Osteocyte (in vitro differentiated cells): ENCODE results near the gene MRPL10. TPM values are rescaled to one million over a fixed set of nuclear protein-coding genes. Genes with fewer than 3 reads are reported as not detected.

Experiments
- DNase-seq: peaks from one replicate; pipeline ENCODE4 v3.0.0; 2021; ENCODE audit warnings: mixed read lengths; ENCODE audit not compliant: unreplicated experiment; ENCODE audit errors: extremely low spot score
- H3K27ac Mint-ChIP-seq: one replicate; pipeline ENCODE4 v1.8.0; 2021; ENCODE audit warnings: mild to moderate bottlenecking, mixed read lengths; ENCODE audit not compliant: unreplicated experiment
- H3K27me3 Mint-ChIP-seq: one replicate; pipeline ENCODE4 v1.8.0; 2021; ENCODE audit warnings: mixed read lengths; ENCODE audit not compliant: unreplicated experiment
- H3K36me3 Mint-ChIP-seq: one replicate; pipeline ENCODE4 v1.8.0; 2021; ENCODE audit warnings: mixed read lengths; ENCODE audit not compliant: unreplicated experiment
- H3K4me1 Mint-ChIP-seq: one replicate; pipeline ENCODE4 v1.8.0; 2021; ENCODE audit warnings: mixed read lengths; ENCODE audit not compliant: unreplicated experiment
- H3K4me3 Mint-ChIP-seq: one replicate; pipeline ENCODE4 v1.8.0; 2021; ENCODE audit warnings: mild to moderate bottlenecking, moderate library complexity, mixed read lengths; ENCODE audit not compliant: unreplicated experiment
- H3K9me3 Mint-ChIP-seq: one replicate; pipeline ENCODE4 v1.8.0; 2021; ENCODE audit warnings: mixed read lengths; ENCODE audit not compliant: unreplicated experiment
- total RNA-seq: library from RNA; stranded (reverse); gene quantifications from 2 replicates; pipeline ENCODE4 v1.2.1, GENCODE V29; 2021
- TF ChIP-seq, protein P1 (sequence below): fragments of 200-600 bp; sonication (generic); IDR thresholded peaks from 2 replicates; pipeline ENCODE4 v1.5.0; 2021; ENCODE audit warnings: antibody characterized with exemption, mild to moderate bottlenecking, moderate library complexity

MRPL10 gene
- total RNA-seq, 1 donor from 2014 or later, result 41.8 TPM

DNA sequence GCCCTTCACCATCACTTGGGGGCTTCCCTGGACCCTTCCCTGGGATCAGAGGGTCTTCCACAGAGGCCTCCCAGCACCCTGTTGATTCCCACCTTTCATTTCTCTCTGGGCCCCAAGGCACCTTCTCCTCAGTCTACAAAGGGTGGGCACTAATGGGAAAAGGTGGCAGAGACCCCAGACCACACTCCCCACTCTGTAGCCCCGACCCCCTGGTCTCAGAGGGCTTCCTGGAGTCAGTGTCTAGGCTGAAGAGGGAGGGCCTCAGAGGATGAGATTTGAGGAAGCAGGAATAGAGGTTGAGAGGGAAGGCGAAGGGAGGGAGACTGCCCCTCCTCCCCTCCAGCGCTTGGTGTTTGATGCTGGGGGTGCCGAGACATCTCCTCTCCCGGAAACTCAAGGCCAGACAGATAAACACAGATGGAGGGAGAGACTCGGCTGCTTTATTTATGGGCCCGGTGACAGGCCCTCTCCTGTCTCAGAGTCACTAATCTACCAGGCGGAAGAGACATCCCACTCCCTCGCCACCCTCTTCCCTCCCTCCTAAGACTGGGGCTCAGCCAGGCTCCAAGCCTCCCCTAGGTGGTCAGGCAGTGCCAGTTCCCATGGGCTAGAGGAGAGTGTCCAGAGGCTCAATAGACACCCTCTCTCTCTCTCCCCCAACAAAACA lies 46.2 kb upstream of the MRPL10 start:
- Mint-ChIP-seq H3K9me3 (no peaks in the 10 kb centered on the region), H3K27ac (no peak overlapping the region), H3K4me3 (no peak overlapping the region), H3K36me3 (no peaks in the 10 kb centered on the region), H3K4me1 (peaks cover 38% of the 10 kb centered on the region), H3K27me3 (peaks cover 19% of the 10 kb centered on the region)
- DNase-seq, result no peak
- TF ChIP-seq, protein P1, sequence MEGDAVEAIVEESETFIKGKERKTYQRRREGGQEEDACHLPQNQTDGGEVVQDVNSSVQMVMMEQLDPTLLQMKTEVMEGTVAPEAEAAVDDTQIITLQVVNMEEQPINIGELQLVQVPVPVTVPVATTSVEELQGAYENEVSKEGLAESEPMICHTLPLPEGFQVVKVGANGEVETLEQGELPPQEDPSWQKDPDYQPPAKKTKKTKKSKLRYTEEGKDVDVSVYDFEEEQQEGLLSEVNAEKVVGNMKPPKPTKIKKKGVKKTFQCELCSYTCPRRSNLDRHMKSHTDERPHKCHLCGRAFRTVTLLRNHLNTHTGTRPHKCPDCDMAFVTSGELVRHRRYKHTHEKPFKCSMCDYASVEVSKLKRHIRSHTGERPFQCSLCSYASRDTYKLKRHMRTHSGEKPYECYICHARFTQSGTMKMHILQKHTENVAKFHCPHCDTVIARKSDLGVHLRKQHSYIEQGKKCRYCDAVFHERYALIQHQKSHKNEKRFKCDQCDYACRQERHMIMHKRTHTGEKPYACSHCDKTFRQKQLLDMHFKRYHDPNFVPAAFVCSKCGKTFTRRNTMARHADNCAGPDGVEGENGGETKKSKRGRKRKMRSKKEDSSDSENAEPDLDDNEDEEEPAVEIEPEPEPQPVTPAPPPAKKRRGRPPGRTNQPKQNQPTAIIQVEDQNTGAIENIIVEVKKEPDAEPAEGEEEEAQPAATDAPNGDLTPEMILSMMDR, result no peak

DNA sequence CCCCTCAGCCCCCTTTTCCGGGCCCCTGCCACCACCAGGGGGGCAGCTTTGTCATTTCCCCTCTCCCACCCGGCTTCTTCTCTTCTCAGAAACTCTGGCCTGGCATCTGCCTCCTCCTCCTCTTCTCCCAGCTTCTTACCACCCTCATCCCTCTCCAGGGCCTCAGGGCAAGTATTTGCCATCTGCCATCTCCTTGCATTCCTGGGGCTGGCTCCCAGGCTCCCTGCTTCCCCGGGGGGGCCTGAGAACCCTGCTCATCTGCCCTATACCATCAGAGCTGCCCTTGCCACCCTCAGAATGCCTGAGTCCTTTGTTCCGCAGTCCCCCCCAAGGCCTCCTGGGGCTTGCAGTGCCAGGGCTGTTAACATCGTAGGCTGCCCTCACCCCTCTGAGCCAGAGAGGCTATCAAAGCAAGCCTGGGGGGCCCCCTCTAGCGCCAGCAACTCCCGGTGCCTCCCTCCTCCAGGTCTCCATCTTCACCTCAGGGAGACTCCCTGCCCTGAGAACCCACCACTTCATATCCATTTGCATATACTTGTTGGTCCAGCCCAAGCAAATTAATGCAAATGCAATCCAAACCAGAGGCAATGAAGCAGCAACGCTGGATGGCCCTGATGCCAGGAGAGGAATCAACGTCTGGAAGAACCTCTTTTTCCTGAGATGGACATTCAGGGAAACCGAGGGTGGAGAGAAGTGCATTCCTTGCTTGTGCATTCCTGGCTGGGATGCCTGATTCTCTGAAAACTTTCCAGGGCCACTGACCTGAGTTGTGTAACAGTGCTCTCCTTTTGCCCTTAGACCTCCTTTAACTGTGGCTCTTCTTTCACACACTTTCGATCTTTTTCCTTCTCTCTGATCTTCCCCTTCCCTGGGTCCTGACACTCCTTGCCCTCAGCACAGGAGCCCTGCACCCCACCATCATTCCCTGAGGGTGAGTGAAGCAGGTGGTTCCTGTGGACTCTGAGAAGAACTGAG lies 44.0 kb upstream of the MRPL10 start:
- H3K4me1 Mint-ChIP-seq, result peaks cover 40% of the 10 kb centered on the region
- peak overlapping the region; percentile 43 for H3K27ac Mint-ChIP-seq
- DNase-seq, result no peak
- H3K36me3 Mint-ChIP-seq, result no peaks in the 10 kb centered on the region
- peaks cover 30% of the 10 kb centered on the region for H3K27me3 Mint-ChIP-seq
- TF ChIP-seq, protein P1, result no peak
- H3K9me3 Mint-ChIP-seq, result no peaks in the 10 kb centered on the region
- no peak overlapping the region for H3K4me3 Mint-ChIP-seq

DNA sequence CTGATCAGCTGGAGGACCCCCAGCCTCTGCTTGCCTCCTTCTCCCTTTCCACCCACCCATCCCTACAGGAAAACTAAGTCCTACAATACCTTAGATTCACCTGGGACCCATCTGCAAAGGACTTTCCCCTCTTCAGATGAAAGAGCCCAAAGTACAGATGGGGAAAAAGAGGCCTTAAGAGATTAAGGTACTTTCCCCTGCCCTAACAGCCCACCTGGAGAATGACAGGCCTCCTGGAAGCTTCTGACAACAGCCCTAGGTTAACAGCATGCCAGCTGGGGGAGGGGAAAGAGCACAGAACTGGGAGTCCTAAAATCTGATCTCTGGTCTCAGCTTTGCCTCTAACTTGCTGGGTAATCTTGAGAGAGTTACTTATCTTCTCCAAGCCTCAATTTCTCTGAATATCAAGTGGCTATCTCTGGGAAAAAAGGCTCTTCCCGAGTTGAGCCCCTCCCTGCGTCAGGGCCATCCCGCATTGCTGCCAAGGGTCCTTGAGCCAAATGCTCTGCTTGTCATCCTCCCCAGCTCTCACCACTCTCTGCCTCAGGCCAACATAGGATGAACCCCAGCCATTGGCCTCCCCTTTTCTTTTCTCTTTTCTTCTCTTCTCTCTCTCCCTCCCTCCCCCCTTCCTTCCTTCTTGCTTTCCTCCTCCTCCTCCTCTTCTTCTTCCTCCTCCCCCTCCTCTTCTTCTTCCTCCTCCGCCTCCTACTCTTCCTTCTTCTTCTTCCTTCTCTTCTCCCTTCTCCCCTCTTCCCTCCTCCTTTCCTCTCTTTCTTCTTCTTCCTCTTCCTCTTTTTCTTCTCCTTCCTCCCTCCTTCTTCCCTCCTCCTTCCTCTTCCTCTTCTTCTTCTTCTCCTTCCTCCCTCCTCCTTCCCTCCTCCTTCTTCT lies 42.1 kb upstream of the MRPL10 start:
- no peak overlapping the region for H3K4me3 Mint-ChIP-seq
- TF ChIP-seq, protein P1, result no peak
- no peaks in the 10 kb centered on the region for H3K36me3 Mint-ChIP-seq
- no peak for DNase-seq
- H3K4me1 Mint-ChIP-seq, result peaks cover 40% of the 10 kb centered on the region
- H3K9me3 Mint-ChIP-seq, result no peaks in the 10 kb centered on the region
- H3K27me3 Mint-ChIP-seq, result peaks cover 36% of the 10 kb centered on the region
- no peak overlapping the region for H3K27ac Mint-ChIP-seq

DNA sequence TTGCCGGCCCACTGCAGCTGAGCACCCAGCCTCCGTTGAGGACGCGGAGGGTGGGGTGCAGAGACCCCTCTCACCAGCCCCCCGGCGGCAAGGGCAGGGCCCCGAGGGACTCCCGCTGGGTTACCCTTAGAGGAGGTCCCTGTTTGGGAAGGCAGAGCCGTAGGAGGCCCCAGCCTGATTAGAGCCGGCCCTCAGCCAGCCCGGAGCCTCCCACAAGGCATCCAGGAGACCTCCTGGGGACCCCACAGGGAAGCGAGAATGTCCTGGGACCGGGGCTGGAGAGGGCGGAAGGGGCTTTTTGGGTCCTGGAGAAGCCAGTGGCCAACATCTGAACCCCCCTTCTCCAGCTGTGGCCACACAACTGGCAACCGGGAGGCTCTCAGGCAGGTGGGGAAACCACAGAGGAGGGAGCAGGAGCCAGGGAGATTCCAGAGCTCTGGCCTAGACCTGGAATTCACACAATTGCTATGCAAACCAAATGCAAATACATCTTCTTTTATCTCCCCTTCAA lies 41.4 kb upstream of the MRPL10 start:
- no peak overlapping the region for H3K27ac Mint-ChIP-seq
- peaks cover 32% of the 10 kb centered on the region for H3K27me3 Mint-ChIP-seq
- TF ChIP-seq, protein P1, result no peak
- no peak for DNase-seq
- H3K36me3 Mint-ChIP-seq, result no peaks in the 10 kb centered on the region
- no peak overlapping the region for H3K4me3 Mint-ChIP-seq
- peaks cover 35% of the 10 kb centered on the region for H3K4me1 Mint-ChIP-seq
- no peaks in the 10 kb centered on the region for H3K9me3 Mint-ChIP-seq
